Heart left ventricle (tissue), 16 donors: Measurements from ENCODE around the gene FIG4. TPM values are rescaled to one million over a fixed set of nuclear protein-coding genes. Genes with fewer than 3 reads are reported as not detected.

Experiments
- ATAC-seq, 4 donors: fragments of 200-7000 bp; cut with Tn5 transposase; one replicate each; pipeline ENCODE4 v1.9.1; 2020 to 2022; ENCODE audit warnings: moderate library complexity in 4 of 4, mild to moderate bottlenecking in 3 of 4, moderate number of reproducible peaks in 1 of 4
- DNase-seq, 5 donors: peaks; one replicate each; pipeline ENCODE4 v3.0.0-alpha.2; 2020
- H3K27ac ChIP-seq, 12 donors: fragments of 200-600 bp; sonication (generic) in 4 of 12; one replicate each; pipeline versions ENCODE4 v1.5.0 to v1.8.0; 2016 to 2022; ENCODE audit warnings: mild to moderate bottlenecking in 2 of 12
- H3K27me3 ChIP-seq, 9 donors: fragments of 200-600 bp; sonication (generic) in 2 of 9; one replicate each; pipeline versions ENCODE4 v1.5.1 to v1.8.0; 2016 to 2022; ENCODE audit warnings: mild to moderate bottlenecking in 3 of 9
- H3K36me3 ChIP-seq, 9 donors: fragments of 200-600 bp; sonication (generic) in 2 of 9; one replicate each; pipeline versions ENCODE4 v1.5.0 to v1.8.0; 2018 to 2022; ENCODE audit warnings: mild to moderate bottlenecking in 2 of 9
- H3K4me1 ChIP-seq, 12 donors: fragments of 200-600 bp; sonication (generic) in 4 of 12; one replicate each; pipeline versions ENCODE4 v1.5.0 to v1.8.0; 2016 to 2022; ENCODE audit warnings: mild to moderate bottlenecking in 3 of 12
- H3K4me3 ChIP-seq, 12 donors: fragments of 200-600 bp; sonication (generic) in 4 of 12; one replicate each; pipeline versions ENCODE4 v1.5.0 to v1.8.0; 2017 to 2022; ENCODE audit warnings: mild to moderate bottlenecking in 9 of 12, moderate library complexity in 4 of 12
- H3K9me3 ChIP-seq, 12 donors: fragments of 200-600 bp; sonication (generic) in 4 of 12; one replicate each; pipeline versions ENCODE4 v1.5.0 to v1.8.0; 2016 to 2022; ENCODE audit warnings: mild to moderate bottlenecking in 1 of 12
- POLR2A ChIP-seq, 2 donors: fragments of 450-650 bp; IDR thresholded peaks; one replicate each; pipeline ENCODE4 v1.6.1; 2017; ENCODE audit warnings: antibody characterized with exemption in 2 of 2, mild to moderate bottlenecking in 2 of 2, moderate library complexity in 2 of 2
- WGBS, 4 donors: extraction: QIAGEN DNeasy Blood & Tissue Kit in 2 of 4; methylation state at CpG; one replicate each; pipeline versions ENCODE4 v1.1.5 to v1.1.7; 2013 to 2018; 5-methylcytosine and 5-hydroxymethylcytosine counted together
- intact Hi-C, 10 donors: fragments of 100-400 bp; cut with DNase I; formaldehyde crosslinking; loops; one replicate each; pipeline versions ENCODE4 v1.11.1 to v1.14.2; 2022
- polyA plus RNA-seq, 2 donors: library from polyadenylated mRNA; stranded (reverse); fragments of 200-250 nt; gene quantifications; one replicate each; pipeline ENCODE4 v1.2.3, GENCODE V29; 2013
- total RNA-seq, 9 donors: library from RNA; depleted of rRNA in 2 of 9; stranded (reverse); fragments of >200 nt in 2 of 9; fragmentation: NEBNext Ultra II Directional in 3 of 9; extraction: Animal tissue kit (Norgen Biotek cat#: 25700) in 3 of 9; gene quantifications; one replicate each; pipeline versions ENCODE4 v1.1.0 to v1.2.4, GENCODE V29; 2016 to 2023
- TF ChIP-seq, protein P1 (sequence below), 12 donors: fragments of 200-600 bp; sonication (generic) in 4 of 12; IDR thresholded peaks; one replicate each; pipeline versions ENCODE4 v1.5.0 to v1.8.0; 2018 to 2022; ENCODE audit warnings: antibody characterized with exemption in 12 of 12, mild to moderate bottlenecking in 5 of 12
- donor health status: ischemic (EF 13 %, LVEDD 7.1; RV severe dilation, severe dysfunction).
- donor health status: healthy with polysubstance abuse.
- donor health status: DM: no; HTN: yes; CAD: no.
- donor health status: DM: no; HTN: no; CAD: no.
- donor health status: ischemic (EF 25% LVEDD 6.9; RV normal size, moderate dysfunction).
- donor health status: ischemic (EF 25% LVEDD 5.7; RV mildly dilated, moderate dysfunction).
- donor health status: healthy.
- donor health status: DM: yes; HTN: yes; CAD: no.
- donor health status: ischemic (EF 35%, LVEDD 5.7; RV mildly dilated, moderate dysfunction).
- donor health status: nonischemic (EF 11% LVEDD 7.7; RV severe dilation, severe dysfunction).
- donor health status: DM: yes; HTN: yes; CAD: no.
- donor health status: PGD.
- donor health status: ischemic (EF 29% LVEDD 5.4; RV normal size, mild dysfunction).
- donor health status: nonischemic (EF 23%, LVEDD 6.1; RV moderate dilation, normal function).

Gene FIG4
- total and polyA plus RNA-seq, 11 donors: 4.8 to 17.2 (median 10.2) TPM

DNA sequence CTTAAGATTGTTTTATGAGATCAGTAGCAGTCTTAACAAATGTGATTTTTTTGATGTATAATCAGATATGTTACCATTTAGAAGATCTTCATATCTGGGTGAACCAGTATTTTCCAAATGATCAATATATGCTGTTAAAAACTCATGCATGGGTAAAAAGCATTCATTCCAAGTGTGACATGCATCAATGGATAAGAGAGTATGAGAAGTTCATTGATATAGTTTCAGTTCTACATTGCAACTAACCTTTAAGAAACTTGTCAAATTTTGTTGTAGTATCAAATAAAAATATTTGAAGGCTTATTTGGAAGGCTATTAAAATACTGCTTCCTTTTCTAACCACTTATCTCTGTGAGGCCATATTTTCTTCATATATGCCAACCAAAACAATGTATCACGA, 117.7 kb downstream of the FIG4 start:
- ATAC-seq (no peak), DNase-seq (no peak)
- Histone ChIP-seq H3K36me3 (peaks cover 0 to 11% (median 0%) of the 10 kb centered on the region in 9 donors), H3K27ac (no peak overlapping the region), H3K4me1 (no peaks in the 10 kb centered on the region), H3K9me3 (no peaks in the 10 kb centered on the region), H3K4me3 (no peak overlapping the region), H3K27me3 (no peaks in the 10 kb centered on the region)
- 53 to 65% (median 55%) methylated on average over 1 of the region's 1 CpG for WGBS, 4 donors
- intact Hi-C loops: no loop called here
- no peak for TF ChIP-seq POLR2A (IDR thresholded peaks at IDR 0.05)
- TF ChIP-seq, protein P1, sequence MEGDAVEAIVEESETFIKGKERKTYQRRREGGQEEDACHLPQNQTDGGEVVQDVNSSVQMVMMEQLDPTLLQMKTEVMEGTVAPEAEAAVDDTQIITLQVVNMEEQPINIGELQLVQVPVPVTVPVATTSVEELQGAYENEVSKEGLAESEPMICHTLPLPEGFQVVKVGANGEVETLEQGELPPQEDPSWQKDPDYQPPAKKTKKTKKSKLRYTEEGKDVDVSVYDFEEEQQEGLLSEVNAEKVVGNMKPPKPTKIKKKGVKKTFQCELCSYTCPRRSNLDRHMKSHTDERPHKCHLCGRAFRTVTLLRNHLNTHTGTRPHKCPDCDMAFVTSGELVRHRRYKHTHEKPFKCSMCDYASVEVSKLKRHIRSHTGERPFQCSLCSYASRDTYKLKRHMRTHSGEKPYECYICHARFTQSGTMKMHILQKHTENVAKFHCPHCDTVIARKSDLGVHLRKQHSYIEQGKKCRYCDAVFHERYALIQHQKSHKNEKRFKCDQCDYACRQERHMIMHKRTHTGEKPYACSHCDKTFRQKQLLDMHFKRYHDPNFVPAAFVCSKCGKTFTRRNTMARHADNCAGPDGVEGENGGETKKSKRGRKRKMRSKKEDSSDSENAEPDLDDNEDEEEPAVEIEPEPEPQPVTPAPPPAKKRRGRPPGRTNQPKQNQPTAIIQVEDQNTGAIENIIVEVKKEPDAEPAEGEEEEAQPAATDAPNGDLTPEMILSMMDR (IDR thresholded peaks at IDR 0.05): no peak

DNA sequence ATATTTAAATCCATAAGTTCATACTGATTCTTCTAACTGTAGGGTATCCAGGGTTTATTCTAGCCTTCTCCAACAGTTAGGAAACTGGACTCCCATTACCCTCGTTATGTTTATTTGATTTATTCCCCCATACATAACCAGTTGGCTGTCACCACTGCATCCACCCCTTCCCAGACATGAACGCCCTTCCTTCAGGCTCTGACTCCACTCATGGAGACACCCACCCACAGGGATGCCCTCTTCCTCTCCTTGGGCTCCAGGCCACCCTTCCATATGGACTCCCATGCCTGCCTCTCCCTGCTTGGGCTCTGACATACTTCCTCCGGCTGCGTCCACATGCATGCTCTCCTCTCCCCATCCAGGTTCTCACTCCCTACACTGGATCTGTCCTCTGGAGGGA, 124.0 kb downstream of the FIG4 start:
- ATAC-seq (no peak), DNase-seq (no peak)
- Histone ChIP-seq H3K27me3 (no peaks in the 10 kb centered on the region), H3K9me3 (no peaks in the 10 kb centered on the region), H3K4me1 (no peaks in the 10 kb centered on the region), H3K36me3 (peaks cover 0 to 15% (median 0%) of the 10 kb centered on the region in 9 donors), H3K27ac (no peak overlapping the region), H3K4me3 (no peak overlapping the region)
- TF ChIP-seq POLR2A (IDR thresholded peaks at IDR 0.05): no peak
- TF ChIP-seq, protein P1 (IDR thresholded peaks at IDR 0.05): no peak
- 96 to 99% (median 97%) methylated on average over 4 of the region's 4 CpGs for WGBS, 4 donors
- intact Hi-C loops: no loop called here

DNA sequence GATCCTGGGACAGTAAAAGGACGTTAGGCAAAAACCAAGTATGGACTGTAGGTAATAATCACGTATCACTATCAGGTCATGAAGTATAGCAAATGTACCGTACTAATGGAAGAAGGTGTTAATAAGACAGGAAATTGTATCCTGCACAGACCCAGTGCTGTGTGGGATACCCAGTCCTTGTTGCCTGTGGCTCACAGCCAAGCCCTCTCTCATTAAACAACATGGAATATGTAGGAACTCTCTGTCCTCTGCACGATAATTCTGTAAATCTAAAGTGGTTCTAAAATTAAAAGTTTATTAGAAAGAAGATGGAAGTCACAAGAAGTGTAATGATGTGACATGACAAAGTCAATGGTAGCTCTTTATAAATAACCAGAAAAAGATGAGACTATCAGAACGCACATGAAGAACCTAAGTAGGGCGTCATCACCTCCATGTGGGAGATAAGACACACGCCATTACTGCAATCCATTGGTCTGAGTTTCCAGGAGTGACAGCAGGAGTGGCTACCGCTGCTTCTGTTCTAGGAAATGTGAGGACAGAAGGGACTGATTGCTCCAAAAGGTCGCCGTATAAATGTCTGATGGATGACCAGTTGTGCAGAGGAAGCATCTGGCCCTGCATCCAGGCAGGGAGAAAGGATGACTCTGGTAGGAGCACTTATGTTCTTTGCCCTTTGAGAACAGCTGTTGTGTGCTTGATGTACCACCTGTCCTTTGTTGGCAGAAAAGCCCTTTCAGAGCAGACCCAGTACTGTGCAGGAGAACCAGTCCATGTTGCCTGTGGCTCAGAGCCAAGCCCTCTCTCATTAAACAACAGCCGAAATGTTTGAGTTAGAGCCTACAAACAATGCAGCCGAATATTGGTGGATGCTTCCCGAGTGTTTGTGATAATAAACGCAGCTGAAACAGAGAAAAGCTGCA, 125.6 kb downstream of the FIG4 start:
- Histone ChIP-seq H3K9me3 (no peaks in the 10 kb centered on the region), H3K27me3 (no peaks in the 10 kb centered on the region), H3K36me3 (peaks cover 0 to 10% (median 0%) of the 10 kb centered on the region in 9 donors), H3K27ac (no peak overlapping the region), H3K4me3 (no peak overlapping the region), H3K4me1 (no peaks in the 10 kb centered on the region)
- DNase-seq: no peak
- peak; percentile 48 to 86 (median 72) for ATAC-seq
- no peak for TF ChIP-seq POLR2A (IDR thresholded peaks at IDR 0.05)
- TF ChIP-seq, protein P1 (IDR thresholded peaks at IDR 0.05): no peak
- WGBS, 4 donors: 46 to 58% (median 57%) methylated on average over 14 of the region's 14 CpGs
- intact Hi-C loops: no loop called here

DNA sequence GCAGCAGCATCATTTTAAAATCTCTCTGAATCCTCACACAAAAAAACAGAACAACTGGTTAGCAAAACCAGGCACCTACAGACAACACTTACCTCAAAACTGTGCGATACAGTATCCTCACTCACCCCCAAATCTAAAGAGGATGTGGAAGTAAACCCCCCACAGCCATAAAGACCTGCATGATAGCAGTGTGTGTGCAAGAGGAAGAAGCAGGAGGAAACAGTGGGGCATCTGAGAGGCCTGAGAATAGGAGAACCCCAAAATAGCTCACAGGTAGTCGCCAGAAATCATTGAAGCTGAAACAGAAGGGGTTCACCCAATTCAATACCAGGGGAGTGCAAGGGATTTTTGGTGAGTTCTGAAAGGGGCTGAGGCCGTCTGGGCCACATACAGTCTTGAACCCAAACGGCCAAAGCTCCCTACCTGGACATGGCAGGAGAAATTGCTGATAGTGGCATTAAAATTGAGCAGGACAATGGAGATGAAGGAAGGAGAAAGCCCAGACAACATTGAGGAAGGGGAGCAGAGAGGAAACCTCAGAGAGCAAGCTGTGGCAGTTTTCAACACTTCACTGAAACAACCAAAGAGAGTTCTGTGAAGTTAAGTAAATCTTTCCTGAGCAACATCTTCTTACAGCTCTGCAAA, 129.7 kb downstream of the FIG4 start:
- Histone ChIP-seq H3K27ac (no peak overlapping the region), H3K9me3 (no peaks in the 10 kb centered on the region), H3K4me1 (no peaks in the 10 kb centered on the region), H3K27me3 (no peaks in the 10 kb centered on the region), H3K36me3 (peaks cover 0 to 18% (median 11%) of the 10 kb centered on the region in 9 donors), H3K4me3 (no peak overlapping the region)
- WGBS, 4 donors: 75 to 91% (median 88%) methylated on average over 4 of the region's 4 CpGs
- intact Hi-C loops: no loop called here
- no peak for DNase-seq
- TF ChIP-seq, protein P1 (IDR thresholded peaks at IDR 0.05): no peak
- no peak for TF ChIP-seq POLR2A (IDR thresholded peaks at IDR 0.05)
- ATAC-seq: no peak
